Mesothelial cell of epicardium (in vitro differentiated cells): ENCODE data around the gene SFI1. TPM values are rescaled to one million over a fixed set of nuclear protein-coding genes. Genes with fewer than 3 reads are reported as not detected.

Experiments
- DNase-seq, 2 experiments: peaks; one replicate each; pipeline ENCODE4 v3.0.0; 2021; ENCODE audit warnings: low spot score in 2 of 2; ENCODE audit not compliant: unreplicated experiment in 2 of 2
- H3K27ac Mint-ChIP-seq: 2 replicates; pipeline ENCODE4 v1.8.0; 2021; ENCODE audit warnings: mixed read lengths
- H3K27me3 Mint-ChIP-seq: 2 replicates; pipeline ENCODE4 v1.8.0; 2021; ENCODE audit warnings: low read depth, mixed read lengths
- H3K36me3 Mint-ChIP-seq: 2 replicates; pipeline ENCODE4 v1.8.0; 2021; ENCODE audit warnings: mixed read lengths
- H3K4me1 Mint-ChIP-seq: 2 replicates; pipeline ENCODE4 v1.8.0; 2021; ENCODE audit warnings: mixed read lengths
- H3K4me3 Mint-ChIP-seq: 2 replicates; pipeline ENCODE4 v1.8.0; 2021; ENCODE audit warnings: mild to moderate bottlenecking, moderate library complexity, mixed read lengths
- H3K9me3 Mint-ChIP-seq: 2 replicates; pipeline ENCODE4 v1.8.0; 2021; ENCODE audit warnings: mixed read lengths
- total RNA-seq: library from RNA; stranded (reverse); gene quantifications from 3 replicates; pipeline ENCODE4 v1.2.1, GENCODE V29; 2021
- TF ChIP-seq, protein P1 (sequence below): fragments of 200-600 bp; sonication (generic); IDR thresholded peaks from one replicate; pipeline ENCODE4 v1.5.0; 2021; ENCODE audit warnings: antibody characterized with exemption; ENCODE audit not compliant: unreplicated experiment

The SFI1 gene
- total RNA-seq, 1 donor from 2014 or later, result 45.7 TPM

DNA sequence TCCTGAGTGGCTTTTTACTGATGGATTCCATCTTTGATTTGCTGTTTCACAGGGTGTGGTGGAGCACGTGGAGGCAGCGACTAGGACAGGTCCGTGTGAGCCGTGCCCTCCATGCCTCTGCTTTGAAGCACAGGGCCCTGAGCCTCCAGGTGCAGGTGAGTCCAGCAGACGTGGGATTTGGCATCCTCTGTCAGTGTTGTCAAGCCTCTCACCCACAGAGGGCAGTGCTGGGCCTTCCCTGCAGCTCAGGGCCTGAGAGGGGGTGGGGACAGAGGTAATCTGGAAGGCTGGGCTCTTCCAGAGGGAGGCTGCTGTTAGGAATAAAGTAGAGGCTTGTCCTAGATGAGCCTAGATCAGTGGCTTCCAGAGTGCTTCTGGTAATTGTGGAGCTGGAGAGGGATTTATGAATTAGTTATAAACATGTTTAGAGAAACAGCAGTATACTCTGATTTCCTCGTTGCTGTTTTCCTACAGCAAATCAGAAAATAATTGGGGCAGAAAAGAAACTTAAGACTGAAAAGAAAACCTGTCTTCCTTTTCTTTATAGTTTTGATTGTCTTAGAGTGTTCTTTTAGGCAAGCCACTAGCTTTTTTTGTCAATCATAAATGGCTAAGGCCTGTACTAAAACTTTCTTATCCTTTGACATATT is 65.0 kb downstream of the SFI1 start:
- Mint-ChIP-seq H3K27ac (peak overlapping the region; percentile 24), H3K36me3 (peaks cover 3% of the 10 kb centered on the region), H3K4me1 (peaks cover 7% of the 10 kb centered on the region), H3K4me3 (no peak overlapping the region), H3K27me3 (no peaks in the 10 kb centered on the region), H3K9me3 (peaks cover 2% of the 10 kb centered on the region)
- peak; percentile 50 to 76 for DNase-seq
- TF ChIP-seq, protein P1, sequence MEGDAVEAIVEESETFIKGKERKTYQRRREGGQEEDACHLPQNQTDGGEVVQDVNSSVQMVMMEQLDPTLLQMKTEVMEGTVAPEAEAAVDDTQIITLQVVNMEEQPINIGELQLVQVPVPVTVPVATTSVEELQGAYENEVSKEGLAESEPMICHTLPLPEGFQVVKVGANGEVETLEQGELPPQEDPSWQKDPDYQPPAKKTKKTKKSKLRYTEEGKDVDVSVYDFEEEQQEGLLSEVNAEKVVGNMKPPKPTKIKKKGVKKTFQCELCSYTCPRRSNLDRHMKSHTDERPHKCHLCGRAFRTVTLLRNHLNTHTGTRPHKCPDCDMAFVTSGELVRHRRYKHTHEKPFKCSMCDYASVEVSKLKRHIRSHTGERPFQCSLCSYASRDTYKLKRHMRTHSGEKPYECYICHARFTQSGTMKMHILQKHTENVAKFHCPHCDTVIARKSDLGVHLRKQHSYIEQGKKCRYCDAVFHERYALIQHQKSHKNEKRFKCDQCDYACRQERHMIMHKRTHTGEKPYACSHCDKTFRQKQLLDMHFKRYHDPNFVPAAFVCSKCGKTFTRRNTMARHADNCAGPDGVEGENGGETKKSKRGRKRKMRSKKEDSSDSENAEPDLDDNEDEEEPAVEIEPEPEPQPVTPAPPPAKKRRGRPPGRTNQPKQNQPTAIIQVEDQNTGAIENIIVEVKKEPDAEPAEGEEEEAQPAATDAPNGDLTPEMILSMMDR, result peak; percentile 30

DNA sequence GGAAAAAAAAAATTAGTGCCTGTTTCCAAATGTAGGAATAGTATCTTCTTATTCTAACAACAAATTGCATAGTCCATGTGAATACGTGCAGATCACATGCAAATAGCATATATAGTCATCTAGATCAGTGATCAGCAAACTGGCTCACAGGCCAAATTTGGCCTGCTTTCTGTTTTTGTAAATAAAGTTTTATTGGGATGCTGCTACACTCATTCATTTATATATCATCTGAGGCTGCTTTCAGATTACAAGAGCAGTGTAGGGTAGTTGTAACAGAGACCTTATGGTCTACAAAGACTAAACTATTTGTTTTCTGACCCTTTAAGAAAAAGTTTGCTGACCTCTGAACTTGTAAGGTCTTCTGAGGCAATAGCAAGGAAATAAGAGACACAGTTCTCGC is 65.6 kb downstream of the SFI1 start:
- H3K36me3 Mint-ChIP-seq, result peaks cover 5% of the 10 kb centered on the region
- H3K4me1 Mint-ChIP-seq, result peaks cover 11% of the 10 kb centered on the region
- peaks cover 3% of the 10 kb centered on the region for H3K9me3 Mint-ChIP-seq
- no peaks in the 10 kb centered on the region for H3K27me3 Mint-ChIP-seq
- TF ChIP-seq, protein P1, result no peak
- DNase-seq, result no peak
- peak overlapping the region; percentile 8 for H3K27ac Mint-ChIP-seq
- H3K4me3 Mint-ChIP-seq, result no peak overlapping the region

DNA sequence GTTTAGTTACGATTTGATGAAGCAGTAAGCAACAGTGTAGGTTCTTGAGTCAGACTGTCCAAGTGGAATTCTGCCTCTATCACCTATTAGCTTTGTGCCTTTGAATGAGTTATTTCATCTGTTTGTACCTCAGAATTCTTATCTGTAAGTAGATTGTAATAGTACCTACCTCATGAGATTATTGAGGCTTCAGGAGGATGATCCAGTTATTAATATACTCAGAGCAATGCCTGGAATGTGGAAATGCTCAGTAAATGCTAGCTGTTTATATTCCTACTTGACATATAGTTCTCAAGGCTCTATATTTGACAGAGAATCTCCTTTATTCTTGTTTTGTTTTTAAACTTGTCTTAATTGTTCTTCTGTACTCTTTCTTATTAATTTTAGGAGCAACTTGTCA is 70.1 kb downstream of the SFI1 start:
- H3K9me3 Mint-ChIP-seq, result peaks cover 3% of the 10 kb centered on the region
- peak overlapping the region; percentile 70 for H3K27ac Mint-ChIP-seq
- no peaks in the 10 kb centered on the region for H3K27me3 Mint-ChIP-seq
- H3K4me1 Mint-ChIP-seq, result peaks cover 9% of the 10 kb centered on the region
- peaks cover 5% of the 10 kb centered on the region for H3K36me3 Mint-ChIP-seq
- no peak for DNase-seq
- no peak overlapping the region for H3K4me3 Mint-ChIP-seq
- TF ChIP-seq, protein P1, result no peak

DNA sequence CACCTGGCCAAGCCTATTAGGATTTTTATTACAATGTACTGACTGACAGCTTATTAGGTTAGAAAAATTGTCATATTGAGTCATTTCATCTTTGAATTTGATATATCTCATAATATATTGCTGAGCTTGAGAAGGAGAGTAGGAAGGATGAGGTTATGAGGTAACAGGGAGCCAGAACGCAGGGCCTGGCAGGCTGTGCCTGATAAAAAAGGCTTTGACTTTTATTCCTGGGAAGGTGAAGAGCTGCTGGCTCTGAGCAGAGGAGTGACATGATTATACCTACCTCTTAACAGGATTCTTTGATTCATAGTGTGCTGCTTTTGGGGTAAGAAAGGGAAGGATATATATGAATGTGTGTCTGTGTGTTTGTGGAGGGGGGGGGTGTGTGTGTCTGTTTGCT is 70.9 kb downstream of the SFI1 start:
- DNase-seq, result no peak
- no peak overlapping the region for H3K4me3 Mint-ChIP-seq

DNA sequence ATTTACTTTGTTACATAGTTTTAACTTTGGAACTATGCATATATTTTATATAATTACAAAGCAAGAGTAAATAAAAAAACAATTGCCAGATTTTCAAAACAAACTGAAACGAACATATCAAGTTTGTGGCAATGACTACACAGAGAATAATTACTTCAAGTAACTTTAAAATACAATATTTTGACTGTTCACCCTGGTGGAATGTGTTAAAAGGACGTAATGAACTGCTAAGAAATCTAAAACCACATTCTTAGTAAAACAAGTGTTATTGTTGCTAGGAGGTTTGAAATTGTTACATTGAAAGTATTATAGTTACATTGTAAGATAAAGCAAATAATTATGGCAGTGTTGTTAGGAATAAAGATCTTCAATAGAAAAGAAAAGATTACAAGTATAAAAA is 71.4 kb downstream of the SFI1 start:
- H3K27ac Mint-ChIP-seq, result no peak overlapping the region
- H3K9me3 Mint-ChIP-seq, result peaks cover 3% of the 10 kb centered on the region

More for the DNA sequence above, 70.9 kb downstream of the SFI1 start:
- H3K36me3 Mint-ChIP-seq, result peaks cover 5% of the 10 kb centered on the region
- H3K4me1 Mint-ChIP-seq, result peaks cover 6% of the 10 kb centered on the region
- TF ChIP-seq, protein P1, result no peak
- H3K27ac Mint-ChIP-seq, result no peak overlapping the region
- H3K9me3 Mint-ChIP-seq, result peaks cover 3% of the 10 kb centered on the region
- H3K27me3 Mint-ChIP-seq, result no peaks in the 10 kb centered on the region

More for the DNA sequence above, 71.4 kb downstream of the SFI1 start:
- DNase-seq, result no peak
- Mint-ChIP-seq H3K4me1 (peaks cover 6% of the 10 kb centered on the region), H3K36me3 (peaks cover 5% of the 10 kb centered on the region), H3K4me3 (no peak overlapping the region), H3K27me3 (no peaks in the 10 kb centered on the region)
- TF ChIP-seq, protein P1, result no peak
